Nucleus accumbens (tissue), 56 donors: ENCODE results near the gene SCART1.
"Not testable (repeated sequence)": the region's sequence is repeated elsewhere in the genome, so short reads cannot be mapped to it uniquely, and the experiment has no call there.

Experiments used
- DNase-seq, 56 donors: peaks; one replicate each; lab custom pipeline; 2025; lab: John Stamatoyannopoulos, UW

The SCART1 gene

DNA sequence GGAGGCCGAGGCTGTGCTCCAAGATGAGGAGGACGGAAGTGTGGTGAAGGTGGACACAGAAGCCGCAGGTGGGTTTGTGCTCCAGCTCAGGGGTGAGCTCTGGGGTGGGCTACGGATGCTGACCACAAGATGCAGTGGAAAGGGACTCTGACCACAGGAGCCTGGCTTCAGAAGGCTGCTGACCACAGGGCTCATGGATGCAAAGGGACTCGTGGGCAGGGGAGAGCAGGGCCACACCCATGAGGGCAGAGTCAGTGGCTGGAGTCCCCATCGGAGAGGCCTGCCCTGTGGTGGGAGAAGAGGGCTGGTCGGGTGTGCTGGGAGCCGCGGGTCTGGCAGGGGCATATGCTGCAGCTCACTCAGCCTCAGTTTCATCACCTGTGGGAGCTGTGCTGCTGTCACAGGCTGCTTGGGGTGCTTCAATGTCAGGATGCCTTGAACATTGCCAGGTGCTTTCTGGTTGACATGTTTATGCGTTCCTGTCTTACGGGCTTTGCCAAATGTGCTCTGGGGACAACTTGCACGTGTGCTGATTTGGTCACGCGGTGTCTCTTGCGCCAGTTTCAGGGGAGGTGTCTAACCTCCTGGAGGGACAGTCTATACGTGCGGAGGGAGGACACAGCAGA lies 13.7 kb downstream of the SCART1 start:
- no peak for DNase-seq

DNA sequence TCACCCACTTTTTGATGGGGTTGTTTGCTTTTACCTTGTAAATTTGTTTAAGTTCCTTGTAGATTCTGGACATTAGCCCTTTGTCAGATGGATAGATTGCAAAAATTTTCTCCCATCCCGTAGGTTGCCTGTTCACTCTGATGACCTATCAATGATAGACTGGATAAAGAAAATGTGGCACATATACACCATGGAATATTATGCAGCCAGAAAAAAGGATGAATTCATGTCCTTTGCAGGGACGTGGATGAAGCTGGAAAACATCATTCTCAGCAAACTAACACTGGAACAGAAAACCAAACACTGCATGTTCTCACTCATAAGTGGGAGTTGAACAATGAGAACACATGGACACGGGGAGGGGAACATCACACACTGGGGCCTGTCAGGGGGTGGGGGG lies 15.5 kb downstream of the SCART1 start:
- DNase-seq: not testable (repeated sequence)

DNA sequence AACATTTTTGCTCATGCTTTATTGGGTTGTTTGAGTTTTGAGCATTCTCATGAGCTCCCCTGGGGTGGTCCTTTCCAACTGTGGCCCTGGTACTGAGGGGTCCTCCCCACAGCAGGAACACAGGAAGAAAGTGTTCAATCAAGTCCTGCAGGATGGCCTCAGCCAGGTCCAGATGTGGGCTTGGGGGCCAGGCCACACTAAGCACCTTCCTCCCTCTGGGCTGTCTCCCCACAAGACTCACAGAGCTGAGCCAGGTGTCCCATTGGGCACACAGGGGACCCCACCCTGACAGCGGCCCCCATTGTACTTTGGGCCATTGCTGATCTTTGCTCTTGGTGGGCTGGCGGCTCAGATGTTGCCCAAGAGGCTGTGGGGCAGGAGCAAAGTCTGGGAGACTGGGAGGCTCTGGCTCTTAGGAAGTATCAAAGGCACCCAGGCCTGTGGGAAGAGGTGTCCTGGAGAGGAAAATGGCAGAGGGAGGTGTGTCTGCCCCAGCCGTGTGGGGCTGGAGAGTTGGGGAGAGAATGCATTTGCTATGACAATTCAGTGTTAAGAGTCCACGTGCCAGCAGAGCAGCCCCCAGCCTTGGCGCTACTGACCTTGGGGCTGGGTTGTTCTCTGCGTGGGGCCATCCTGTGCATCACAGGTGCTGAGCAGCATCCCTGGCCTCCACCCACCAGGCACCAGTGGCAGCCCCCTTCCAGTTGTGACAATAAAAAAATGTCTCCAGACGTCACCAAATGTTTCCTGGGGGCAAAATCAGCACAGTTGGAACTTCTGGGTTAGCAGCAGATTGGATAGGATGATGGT lies 17.8 kb downstream of the SCART1 start:
- DNase-seq: no peak

GRCh38 chr10:133473270-133473669 lies 19.5 kb downstream of the SCART1 start:
- no peak for DNase-seq

DNA sequence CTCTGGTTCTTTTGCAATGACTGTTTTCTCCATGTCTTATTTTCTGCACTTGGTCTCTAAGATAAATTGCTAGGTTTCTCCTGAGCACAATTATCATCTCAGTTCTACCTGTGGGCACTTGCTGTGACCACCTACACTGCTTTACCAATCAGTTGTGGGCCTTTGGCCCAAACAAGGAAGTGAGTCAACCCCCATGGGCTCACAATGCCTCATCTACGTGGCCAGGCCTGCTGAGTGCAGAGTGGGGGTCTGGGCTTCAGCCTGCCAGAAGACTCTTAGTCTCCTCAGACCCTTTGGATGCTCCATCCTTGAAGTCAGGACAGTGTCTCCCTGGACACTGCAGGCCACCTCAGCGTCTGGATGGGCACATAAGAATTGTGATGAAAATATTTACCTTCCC lies 20.3 kb downstream of the SCART1 start:
- DNase-seq: no peak

GRCh38 chr10:133474665-133475424 lies 21.1 kb downstream of the SCART1 start:
- no peak for DNase-seq

GRCh38 chr10:133475425-133475734 lies 21.6 kb downstream of the SCART1 start:
- DNase-seq: no peak

DNA sequence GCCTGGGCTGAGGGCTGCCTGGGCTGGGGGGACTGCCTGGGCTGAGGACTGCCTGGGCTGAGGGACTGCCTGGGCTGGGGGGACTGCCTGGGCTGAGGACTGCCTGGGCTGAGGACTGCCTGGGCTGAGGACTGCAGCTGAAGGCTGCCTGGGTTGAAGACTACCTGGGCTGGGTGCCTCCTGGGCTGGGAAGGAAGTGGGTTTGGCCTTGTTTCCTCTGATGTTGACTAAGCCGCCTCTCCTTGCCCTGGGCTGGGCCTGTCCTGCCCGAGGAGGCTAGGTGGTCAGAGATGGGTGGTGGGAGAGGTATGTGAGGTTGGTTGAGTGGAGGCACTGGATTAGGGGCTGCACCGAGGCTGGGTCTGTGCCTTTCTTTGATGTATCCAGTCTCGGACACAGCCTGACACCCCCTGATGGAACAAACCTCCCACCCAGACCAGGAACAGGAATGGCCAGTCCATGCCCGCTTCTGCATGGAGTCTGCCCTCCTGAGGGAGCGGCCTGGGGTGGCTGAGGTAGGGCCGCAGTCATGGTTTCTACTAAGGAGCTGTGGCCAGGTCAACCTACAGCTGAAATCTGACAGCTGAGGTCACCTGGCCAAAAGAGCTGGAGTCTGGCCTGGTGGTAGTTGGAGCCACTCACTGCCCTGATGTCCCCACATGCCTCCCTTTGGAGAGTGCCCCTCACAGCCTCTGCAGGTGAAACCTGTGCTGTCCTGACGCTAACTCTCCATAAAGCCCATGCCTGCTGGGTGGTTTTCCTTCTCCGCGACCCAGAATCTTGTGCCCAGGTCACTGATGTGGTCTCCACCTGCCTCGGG lies 22.3 kb downstream of the SCART1 start:
- no peak for DNase-seq

DNA sequence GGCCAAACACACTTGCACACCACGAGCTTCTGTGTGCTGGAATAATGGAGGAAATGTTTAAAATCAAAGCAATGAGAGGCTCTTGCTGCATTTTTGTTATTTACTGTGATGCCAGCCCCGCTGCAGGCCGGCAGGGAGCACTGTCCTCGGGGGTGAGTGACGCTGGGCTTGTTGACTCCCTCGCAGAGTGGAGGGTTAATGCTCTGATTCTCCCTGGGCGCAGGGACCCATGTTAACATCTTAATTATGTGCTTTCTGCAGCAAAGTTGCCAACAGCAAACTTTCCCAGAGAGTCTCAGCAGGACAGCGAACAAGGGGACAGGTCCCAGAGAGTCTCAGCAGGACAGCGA lies 22.9 kb downstream of the SCART1 start:
- no peak for DNase-seq

GRCh38 chr10:133481086-133481643 lies 27.4 kb downstream of the SCART1 start:
- no peak for DNase-seq

DNA sequence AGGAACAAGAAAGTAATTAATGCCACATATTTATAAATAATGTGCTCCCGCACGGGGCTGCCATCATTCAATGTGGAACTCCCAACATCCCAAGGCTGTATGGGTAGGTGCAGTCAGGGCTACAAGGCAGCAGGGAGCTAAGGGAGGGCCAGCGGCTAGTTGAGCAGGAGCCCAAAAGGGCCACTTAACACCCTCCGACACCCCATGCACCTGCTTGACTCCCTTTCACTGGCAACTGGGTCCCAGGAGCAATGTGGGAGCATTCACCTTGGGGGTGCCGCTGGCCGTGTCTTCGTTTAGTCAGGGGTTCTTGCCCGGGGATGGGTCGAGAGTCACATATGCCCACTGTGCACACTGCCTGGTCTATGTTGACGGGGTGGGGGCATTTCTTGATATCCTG lies 27.9 kb downstream of the SCART1 start:
- no peak for DNase-seq

DNA sequence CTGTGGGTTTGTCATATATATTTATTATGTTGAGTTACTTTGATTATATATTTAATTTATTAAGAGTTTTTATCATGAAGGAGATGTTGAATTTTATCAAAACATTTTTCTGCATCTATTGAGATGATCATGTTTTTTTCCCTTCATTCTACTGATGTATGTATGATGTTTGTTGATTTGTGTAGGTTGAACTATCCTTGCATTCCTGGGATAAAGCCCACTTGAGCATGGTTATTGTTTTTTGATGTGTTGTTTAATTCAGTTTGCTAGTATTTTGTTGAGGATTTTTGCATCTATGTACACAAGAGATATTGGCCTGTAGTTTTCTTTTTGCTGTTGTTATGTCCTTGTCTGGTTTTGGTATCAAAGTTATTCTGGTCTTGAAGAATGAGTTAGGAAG lies 31.1 kb downstream of the SCART1 start:
- DNase-seq: no peak

DNA sequence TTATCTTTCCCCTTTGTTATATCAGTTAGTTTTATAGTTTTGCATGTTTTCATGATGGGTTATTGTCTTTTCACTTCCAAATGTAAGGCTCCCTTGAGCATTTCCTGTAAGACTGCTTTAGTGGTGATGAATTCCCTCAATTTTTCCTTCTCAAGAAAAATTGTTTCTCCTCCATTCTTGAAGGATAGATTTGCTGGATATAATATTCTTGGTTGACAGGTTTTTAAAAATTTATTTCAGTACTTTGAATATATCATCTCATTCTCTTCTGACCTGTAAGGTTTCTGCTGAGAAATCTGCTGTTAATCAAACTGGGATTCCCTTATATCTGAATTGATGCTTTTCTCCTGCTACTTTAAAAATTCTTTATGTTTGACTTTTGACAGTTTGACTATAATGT lies 33.3 kb downstream of the SCART1 start:
- DNase-seq: no peak

GRCh38 chr10:133488354-133488753 lies 34.6 kb downstream of the SCART1 start:
- DNase-seq: no peak

DNA sequence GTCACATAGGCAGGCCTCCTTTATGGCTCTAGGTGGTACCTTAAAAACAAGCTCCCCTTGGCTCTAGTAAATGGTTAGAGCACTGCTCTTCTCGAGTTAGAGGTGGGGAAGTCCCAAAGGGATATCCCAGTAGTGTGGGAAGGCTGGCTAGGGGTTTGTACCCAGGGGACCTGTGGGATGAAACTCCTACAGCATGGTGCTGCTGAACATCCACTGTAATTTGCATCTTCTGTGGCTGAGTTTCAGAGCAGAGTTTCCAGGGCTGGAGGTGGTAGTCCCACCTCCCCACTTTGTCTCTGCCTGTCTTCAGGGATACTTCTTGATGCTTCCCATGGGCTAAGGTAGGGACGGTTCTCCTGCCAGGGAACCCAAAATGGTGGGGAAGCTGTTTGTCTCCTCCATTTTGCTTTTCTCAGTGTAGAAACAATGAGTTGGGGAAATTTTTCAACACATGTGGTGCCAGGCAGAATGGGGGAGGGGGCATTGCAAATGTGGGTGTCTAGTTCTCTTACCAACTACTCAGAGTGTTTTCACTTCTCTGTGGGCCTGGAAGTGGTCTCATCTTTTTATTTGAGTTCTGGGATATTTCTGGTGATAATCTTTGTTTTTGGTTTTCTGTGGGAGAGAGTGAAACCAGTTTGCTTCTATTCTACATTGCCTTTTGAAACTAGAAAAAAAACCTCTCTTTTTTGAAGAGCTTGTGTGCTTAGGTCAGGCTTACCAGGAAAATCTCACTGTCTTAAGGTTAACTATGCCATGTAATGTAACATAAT lies 36.3 kb downstream of the SCART1 start:
- no peak for DNase-seq

DNA sequence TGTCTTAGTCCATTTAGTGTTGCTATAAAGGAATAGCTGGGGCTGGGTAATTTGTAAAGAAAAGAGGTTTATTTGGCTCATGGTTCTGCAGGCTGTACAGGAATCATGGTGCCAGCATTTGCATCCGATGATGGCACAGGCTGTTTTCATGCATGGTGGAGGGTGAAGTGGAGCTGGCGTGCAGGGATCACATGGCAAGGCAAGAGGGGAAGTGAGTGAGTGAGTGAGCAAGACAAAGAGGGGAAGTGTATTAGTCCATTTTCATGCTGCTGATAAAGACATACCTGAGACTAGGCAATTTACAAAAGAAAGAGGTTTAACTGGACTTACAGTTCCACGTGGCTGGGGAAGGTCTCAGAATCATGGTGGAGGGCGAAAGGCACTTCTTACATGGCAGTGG lies 39.8 kb downstream of the SCART1 start:
- not testable (repeated sequence) for DNase-seq

DNA sequence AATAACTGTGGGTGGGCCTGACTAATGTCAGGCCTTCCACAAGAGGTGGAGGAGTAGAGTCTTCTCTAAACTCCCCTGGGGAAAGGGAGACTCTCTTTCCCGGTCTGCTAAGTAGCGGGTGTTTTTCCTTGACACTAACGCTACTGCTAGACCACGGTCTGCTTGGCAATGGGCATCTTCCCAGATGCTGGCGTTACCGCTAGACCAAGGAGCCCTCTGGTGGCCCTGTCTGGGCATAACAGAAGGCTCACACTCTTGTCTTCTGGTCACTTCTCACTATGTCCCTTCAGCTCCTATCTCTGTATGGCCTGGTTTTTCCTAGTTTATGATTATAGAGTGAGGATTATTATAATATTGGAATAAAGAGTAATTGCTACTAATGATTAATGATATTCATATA lies 43.6 kb downstream of the SCART1 start:
- not testable (repeated sequence) for DNase-seq

- DNase-seq: not testable (repeated sequence)
Measured at GRCh38 chr10:133499176-133499575, 45.4 kb downstream of the SCART1 start.

DNA sequence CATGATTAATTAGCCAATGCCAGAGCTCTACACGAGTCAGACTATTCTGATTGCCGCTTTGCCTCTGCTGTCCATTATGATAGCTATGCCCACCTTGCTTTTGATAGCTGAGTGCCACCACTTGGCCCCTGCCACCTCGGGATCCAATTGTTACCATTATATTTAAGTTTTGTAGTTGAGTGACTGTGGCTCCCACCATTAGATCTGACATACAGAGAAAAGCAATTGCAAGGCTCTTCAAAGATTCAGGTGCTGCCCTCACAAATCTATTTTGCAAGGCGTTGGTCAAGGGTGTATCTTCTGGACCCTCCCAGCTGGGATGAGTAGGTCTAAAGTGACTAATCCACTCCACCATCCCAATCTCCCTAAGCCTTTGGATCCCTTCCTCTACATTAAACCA lies 47.2 kb downstream of the SCART1 start:
- DNase-seq: not testable (repeated sequence)

- no peak for DNase-seq
Measured at GRCh38 chr10:133509700-133510099, 56.0 kb downstream of the SCART1 start.
